Uterus (tissue), 2 donors: Measurements from ENCODE around the gene FAM200B.

Source experiments
- CTCF ChIP-seq, 4 experiments: fragments of 200-600 bp in 2 of 4; fragments of 450-650 bp in 2 of 4; sonication (generic) in 2 of 4; IDR thresholded peaks; one replicate each; pipeline ENCODE4 v1.5.1; 2016 to 2019; ENCODE audit warnings: antibody characterized with exemption in 4 of 4, mild to moderate bottlenecking in 2 of 4, moderate library complexity in 1 of 4
- POLR2A ChIP-seq, 2 donors: fragments of 450-650 bp; IDR thresholded peaks; one replicate each; pipeline ENCODE4 v1.6.1; 2016; ENCODE audit warnings: antibody characterized with exemption in 2 of 2, mild to moderate bottlenecking in 1 of 2, moderate library complexity in 1 of 2

- no peak for TF ChIP-seq CTCF (IDR thresholded peaks at IDR 0.05)
- TF ChIP-seq POLR2A (IDR thresholded peaks at IDR 0.05) = no peak
These were observed 28.2 kb upstream of the FAM200B start for GRCh38 chr4:15653420-15653819.
